IMR-90 (cell line): ENCODE measurements around the gene MFN2. TPM values are rescaled to one million over a fixed set of nuclear protein-coding genes. Genes with fewer than 3 reads are reported as not detected.

Experiments
- ATAC-seq: fragments of 200-7000 bp; cut with Tn5 transposase; 2 replicates; pipeline ENCODE4 v1.9.1; 2020; ENCODE audit warnings: low read depth, mild to moderate bottlenecking, moderate library complexity
- BruUV-seq: library from RNA; stranded (reverse); fragments of 400-500 nt; replicated peaks from 2 replicates; lab custom pipeline; 2021; lab: Mats Ljungman, UMichigan
- CTCF ChIA-PET: fragments of 300-600 bp; formaldehyde crosslinking; extraction: SDS; loops from one replicate; lab custom pipeline; 2021; ENCODE audit warnings: antibody characterized with exemption; lab: Yijun Ruan, JAX
- POLR2A ChIA-PET: fragments of 300-600 bp; sonication (Branson Sonifier 250); formaldehyde crosslinking; loops from one replicate; lab custom pipeline; 2022; ENCODE audit warnings: antibody characterized with exemption; ENCODE audit not compliant: unreplicated experiment; lab: Charles Lee
- DNase-seq: peaks from one replicate; pipeline ENCODE4 v3.0.0; 2013
- H2AFZ ChIP-seq: replicated peaks from 2 replicates; pipeline ENCODE3; 2013; ENCODE audit warnings: low read length, mild to moderate bottlenecking; ENCODE audit not compliant: poor library complexity
- H2AK5ac ChIP-seq: 2 replicates; pipeline ENCODE4 v1.6.1; 2013; ENCODE audit warnings: low read depth, low read length, inconsistent platforms
- H2AK9ac ChIP-seq: replicated peaks from 2 replicates; pipeline ENCODE3; 2013; ENCODE audit warnings: mild to moderate bottlenecking, low read depth, low read length, moderate library complexity; ENCODE audit not compliant: poor library complexity
- H2BK120ac ChIP-seq: 2 replicates; pipeline ENCODE4 v1.6.1; 2013; ENCODE audit warnings: low read depth, low read length, inconsistent platforms
- H2BK15ac ChIP-seq: 3 replicates; pipeline ENCODE4 v1.6.1; 2013; ENCODE audit warnings: low read depth, low read length, inconsistent platforms
- H2BK20ac ChIP-seq: 2 replicates; pipeline ENCODE4 v1.6.1; 2013; ENCODE audit warnings: low read depth, mild to moderate bottlenecking, inconsistent platforms, low read length, moderate library complexity
- H2BK5ac ChIP-seq: 2 replicates; pipeline ENCODE4 v1.6.1; 2013; ENCODE audit warnings: mild to moderate bottlenecking, low read depth, low read length, inconsistent platforms; ENCODE audit not compliant: poor library complexity, severe bottlenecking
- H3K14ac ChIP-seq: replicated peaks from 2 replicates; pipeline ENCODE4 v1.6.1; 2013; ENCODE audit warnings: low read depth, low read length, inconsistent platforms
- H3K18ac ChIP-seq: 2 replicates; pipeline ENCODE4 v1.6.1; 2013; ENCODE audit warnings: low read depth, low read length, control low read depth
- H3K23ac ChIP-seq: 2 replicates; pipeline ENCODE4 v1.6.1; 2013; ENCODE audit warnings: low read depth, low read length, inconsistent platforms
- H3K27ac ChIP-seq: 2 replicates; pipeline ENCODE4 v1.5.1; 2013; ENCODE audit warnings: mild to moderate bottlenecking, control low read depth, low read length; ENCODE audit not compliant: insufficient read depth
- H3K27me3 ChIP-seq: 2 replicates; pipeline ENCODE4 v1.6.1; 2013; ENCODE audit warnings: low read length; ENCODE audit not compliant: control insufficient read depth, insufficient read depth
- H3K36me3 ChIP-seq: 2 replicates; pipeline ENCODE4 v1.6.1; 2013; ENCODE audit warnings: low read length, mixed read lengths; ENCODE audit not compliant: control insufficient read depth, insufficient read depth
- H3K4ac ChIP-seq: 2 replicates; pipeline ENCODE4 v1.6.1; 2013; ENCODE audit warnings: low read depth, low read length, inconsistent platforms
- H3K4me1 ChIP-seq: 2 replicates; pipeline ENCODE4 v1.6.1; 2013; ENCODE audit warnings: low read length, mixed read lengths; ENCODE audit not compliant: control insufficient read depth, insufficient read depth
- H3K4me2 ChIP-seq: 2 replicates; pipeline ENCODE4 v1.6.1; 2013; ENCODE audit warnings: low read depth, mild to moderate bottlenecking, control low read depth, low read length, moderate library complexity
- H3K4me3 ChIP-seq: 2 replicates; pipeline ENCODE4 v1.5.1; 2013; ENCODE audit warnings: low read depth, mild to moderate bottlenecking, control low read depth, low read length, moderate library complexity; ENCODE audit not compliant: insufficient read depth
- H3K56ac ChIP-seq: 2 replicates; pipeline ENCODE4 v1.6.1; 2013; ENCODE audit warnings: low read length, inconsistent platforms; ENCODE audit not compliant: insufficient read depth; ENCODE audit errors: extremely low read depth
- H3K79me1 ChIP-seq, 2 experiments: 2 replicates each; pipeline ENCODE4 v1.6.1; 2013; ENCODE audit warnings: low read length in 2 of 2, inconsistent platforms in 1 of 2, low read depth in 1 of 2
- H3K9ac ChIP-seq: 2 replicates; pipeline ENCODE4 v1.6.1; 2013; ENCODE audit warnings: low read depth, low read length, control low read depth
- H3K9me1 ChIP-seq: 2 replicates; pipeline ENCODE4 v1.6.1; 2013; ENCODE audit warnings: low read length, inconsistent platforms; ENCODE audit not compliant: insufficient read depth
- H3K9me3 ChIP-seq: 2 replicates; pipeline ENCODE4 v1.6.1; 2013; ENCODE audit warnings: low read length; ENCODE audit not compliant: control insufficient read depth, insufficient read depth
- H4K20me1 ChIP-seq: 2 replicates; pipeline ENCODE4 v1.6.1; 2013; ENCODE audit warnings: low read length, inconsistent platforms; ENCODE audit not compliant: insufficient read depth
- H4K5ac ChIP-seq: 2 replicates; pipeline ENCODE4 v1.6.1; 2013; ENCODE audit warnings: mild to moderate bottlenecking, low read depth, low read length, control low read depth
- H4K8ac ChIP-seq, 2 experiments: 2 replicates each; pipeline ENCODE4 v1.6.1; 2013; ENCODE audit warnings: low read depth in 2 of 2, low read length in 2 of 2, control low read depth in 1 of 2, inconsistent platforms in 1 of 2
- H4K91ac ChIP-seq: 2 replicates; pipeline ENCODE4 v1.6.1; 2013; ENCODE audit warnings: low read depth, low read length, inconsistent platforms; ENCODE audit not compliant: insufficient read depth
- BHLHE40 ChIP-seq: fragments of 150-350 bp; IDR thresholded peaks from 2 replicates; pipeline ENCODE4 v1.6.1; 2016; ENCODE audit warnings: mild to moderate bottlenecking, low read depth, low read length
- FOS ChIP-seq: fragments of 150-350 bp; IDR thresholded peaks from 2 replicates; pipeline ENCODE4 v1.6.1; 2016; ENCODE audit warnings: low read depth, low read length
- MAZ ChIP-seq: IDR thresholded peaks from 2 replicates; pipeline ENCODE4 v1.6.1; 2012; ENCODE audit warnings: low read depth, mild to moderate bottlenecking, low read length, improper control_type of control experiment, moderate library complexity, borderline replicate concordance
- MXI1 ChIP-seq: IDR thresholded peaks from 2 replicates; pipeline ENCODE4 v1.6.1; 2012; ENCODE audit warnings: low read depth, mild to moderate bottlenecking, low read length, moderate library complexity, borderline replicate concordance
- NFE2L2 ChIP-seq: fragments of 150-350 bp; IDR thresholded peaks from 2 replicates; pipeline ENCODE4 v1.6.1; 2016; ENCODE audit warnings: low read depth, mild to moderate bottlenecking, low read length
- RFX5 ChIP-seq: IDR thresholded peaks from 2 replicates; pipeline ENCODE4 v1.8.0; 2012; ENCODE audit warnings: low read depth, mild to moderate bottlenecking, low read length, moderate library complexity
- WGBS, 2 experiments: methylation state at CpG; one replicate each; pipeline versions ENCODE4 v1.1.5 to v1.1.7; 2013; ENCODE audit warnings: missing lambda C conversion rate in 2 of 2; ENCODE audit not compliant: insufficient read length in 1 of 2; ENCODE audit errors: extremely low coverage in 2 of 2; 5-methylcytosine and 5-hydroxymethylcytosine counted together
- dilution Hi-C: fragments of 300-500 bp; cut with HindIII; formaldehyde crosslinking; loops from one replicate; pipeline ENCODE4 v1.14.3; 2018; ENCODE audit warnings: low sequenced_read_pairs; ENCODE audit not compliant: unreplicated experiment
- in situ Hi-C: fragments of 300-500 bp; cut with MboI; formaldehyde crosslinking; loops from 3 replicates; pipeline ENCODE4 v1.14.3; 2019; ENCODE audit warnings: low sequenced_read_pairs, inconsistent platforms, mixed read lengths
- intact Hi-C: fragments of 100-400 bp; cut with micrococcal nuclease; formaldehyde crosslinking; loops from 2 replicates; pipeline ENCODE4 v1.10.0; 2022
- polyA plus RNA-seq, 3 experiments: library from polyadenylated mRNA; depleted of rRNA; stranded (reverse); fragments of >200 nt; gene quantifications; 2 replicates each; pipeline ENCODE4 v1.2.3, GENCODE V29; 2012; ENCODE audit warnings: low replicate concordance in 1 of 3
- total RNA-seq: library from RNA; depleted of rRNA; stranded (reverse); fragments of >200 nt; gene quantifications from 2 replicates; pipeline ENCODE4 v1.2.3, GENCODE V29; 2012
- TF ChIP-seq, protein P1 (sequence below): fragments of 150-350 bp; IDR thresholded peaks from 2 replicates; pipeline ENCODE4 v1.6.1; 2016; ENCODE audit warnings: low read depth, mild to moderate bottlenecking, low read length, moderate library complexity, borderline replicate concordance

The MFN2 gene
- total and polyA plus RNA-seq, 2 of the 4 experiments (the other 2 are of a cell fraction): 52.8 to 84.2 TPM

DNA sequence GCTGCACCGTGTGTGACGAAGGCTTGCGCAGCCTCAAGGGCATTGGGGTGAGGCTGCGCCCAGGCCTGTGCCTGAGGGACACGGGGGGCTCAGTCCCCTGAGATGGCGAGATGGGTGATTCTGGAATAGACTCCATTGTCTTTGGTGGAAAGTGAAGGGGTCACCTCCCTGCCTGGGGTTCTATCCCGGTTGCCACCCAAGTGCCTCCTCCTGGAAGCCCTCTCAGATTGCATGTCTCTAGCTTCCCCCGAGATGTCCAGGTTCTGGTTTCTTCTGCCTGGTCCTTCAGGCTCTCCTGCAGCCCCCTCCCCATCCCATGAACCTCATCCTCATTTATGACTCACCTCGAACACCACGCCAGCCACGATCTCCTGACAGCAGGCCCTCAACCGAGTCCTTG is 22.3 kb upstream of the MFN2 start:
- POLR2A ChIA-PET: no interaction called here
- dilution Hi-C loops: no loop called here
- no peak for DNase-seq
- no peak overlapping the region for H4K5ac ChIP-seq
- no peak overlapping the region for H4K8ac ChIP-seq
- no peak overlapping the region for H3K56ac ChIP-seq
- no peak overlapping the region for H3K14ac ChIP-seq
- H2BK20ac ChIP-seq: no peak overlapping the region
- no peak overlapping the region for H3K4ac ChIP-seq
- no peak overlapping the region for H3K23ac ChIP-seq
- H3K9ac ChIP-seq: no peak overlapping the region
- intact Hi-C loops: no loop called here
- CTCF ChIA-PET: no interaction called here
- H3K27me3 ChIP-seq: no peaks in the 10 kb centered on the region
- H2AK5ac ChIP-seq: no peak overlapping the region
- WGBS, 2 experiments: 100% methylated on average over 6 of the region's 12 CpGs; no CpG with 5 or more reads in 1 of the 2 experiments
- no TSS peak for BruUV-seq
- H2BK120ac ChIP-seq: no peak overlapping the region
- no peak overlapping the region for H3K4me2 ChIP-seq
- H4K91ac ChIP-seq: no peak overlapping the region
- no peak overlapping the region for H2AK9ac ChIP-seq
- no peak overlapping the region for H2AFZ ChIP-seq
- no peak overlapping the region for H3K18ac ChIP-seq
- no peak overlapping the region for H3K27ac ChIP-seq
- peaks cover 65% of the 10 kb centered on the region for H3K36me3 ChIP-seq
- H3K79me1 ChIP-seq: peaks cover 5 to 13% of the 10 kb centered on the region in 2 experiments; a peak in 2 of 4 replicates
- peaks cover 8% of the 10 kb centered on the region for H4K20me1 ChIP-seq
- H3K4me1 ChIP-seq: no peaks in the 10 kb centered on the region
- H3K9me3 ChIP-seq: no peaks in the 10 kb centered on the region
- TF ChIP-seq RFX5 (no peak), MAZ (no peak), MXI1 (no peak), BHLHE40 (no peak), NFE2L2 (no peak), FOS (no peak)
- TF ChIP-seq, protein P1, sequence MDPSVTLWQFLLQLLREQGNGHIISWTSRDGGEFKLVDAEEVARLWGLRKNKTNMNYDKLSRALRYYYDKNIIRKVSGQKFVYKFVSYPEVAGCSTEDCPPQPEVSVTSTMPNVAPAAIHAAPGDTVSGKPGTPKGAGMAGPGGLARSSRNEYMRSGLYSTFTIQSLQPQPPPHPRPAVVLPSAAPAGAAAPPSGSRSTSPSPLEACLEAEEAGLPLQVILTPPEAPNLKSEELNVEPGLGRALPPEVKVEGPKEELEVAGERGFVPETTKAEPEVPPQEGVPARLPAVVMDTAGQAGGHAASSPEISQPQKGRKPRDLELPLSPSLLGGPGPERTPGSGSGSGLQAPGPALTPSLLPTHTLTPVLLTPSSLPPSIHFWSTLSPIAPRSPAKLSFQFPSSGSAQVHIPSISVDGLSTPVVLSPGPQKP: no peak
- no peaks in the 10 kb centered on the region; the same call in 1 of the 2 replicates for H3K9me1 ChIP-seq
- H2BK15ac ChIP-seq: no peak overlapping the region
- in situ Hi-C loops: no loop called here
- H3K4me3 ChIP-seq: no peak overlapping the region
- no peak overlapping the region for H2BK5ac ChIP-seq
- no peak for ATAC-seq
